Naive thymus-derived CD4-positive, alpha-beta T cell (primary cell): ENCODE measurements around the gene PLA2G15. TPM values are rescaled to one million over a fixed set of nuclear protein-coding genes. Genes with fewer than 3 reads are reported as not detected.

ENCODE experiments used
- ATAC-seq: fragments of 150-1000 bp; cut with Tn5 transposase; 2 replicates; pipeline ENCODE4 v1.10.0; 2021; ENCODE audit warnings: mild to moderate bottlenecking, moderate library complexity
- CTCF ChIA-PET: fragments of 350-600 bp; sonication (Branson Sonifier 250); formaldehyde crosslinking; loops from one replicate; lab custom pipeline; 2021; ENCODE audit warnings: antibody characterized with exemption; lab: Charles Lee
- POLR2A ChIA-PET: fragments of 350-600 bp; sonication (Branson Sonifier 250); formaldehyde crosslinking; loops from one replicate; lab custom pipeline; 2021; ENCODE audit warnings: antibody characterized with exemption, inconsistent platforms; lab: Charles Lee
- DNase-seq, 9 donors: peaks; one replicate each; pipeline versions ENCODE4 v3.0.0 to v3.0.0-alpha.2; 2020 to 2022; ENCODE audit warnings: mixed read lengths in 1 of 9
- H3K27ac ChIP-seq: one replicate; pipeline ENCODE4 v1.7.0; 2013; ENCODE audit warnings: mild to moderate bottlenecking, low read depth, low read length, moderate library complexity
- H3K27me3 ChIP-seq, 2 donors: one replicate each; pipeline ENCODE4 v1.7.0; 2013; ENCODE audit warnings: low read length in 2 of 2, mild to moderate bottlenecking in 2 of 2, moderate library complexity in 2 of 2; ENCODE audit not compliant: control insufficient read depth in 2 of 2, insufficient read depth in 2 of 2
- H3K36me3 ChIP-seq, 3 experiments: 1 replicate in 2 of 3; 2 replicates in 1 of 3; pipeline ENCODE4 v1.7.0; 2013; ENCODE audit warnings: low read length in 3 of 3, mild to moderate bottlenecking in 3 of 3, moderate library complexity in 1 of 3; ENCODE audit not compliant: insufficient read depth in 3 of 3, control insufficient read depth in 2 of 3
- H3K4me1 ChIP-seq, 2 donors: one replicate each; pipeline ENCODE4 v1.7.0; 2013; ENCODE audit warnings: low read length in 2 of 2, mild to moderate bottlenecking in 2 of 2, moderate library complexity in 1 of 2; ENCODE audit not compliant: control insufficient read depth in 2 of 2, insufficient read depth in 2 of 2
- H3K4me3 ChIP-seq: 2 replicates; pipeline ENCODE4 v1.7.0; 2013; ENCODE audit warnings: mild to moderate bottlenecking, low read length
- H3K9me3 ChIP-seq, 3 experiments: 1 replicate in 2 of 3; 2 replicates in 1 of 3; pipeline ENCODE4 v1.7.0; 2013; ENCODE audit warnings: low read length in 3 of 3; ENCODE audit not compliant: control insufficient read depth in 2 of 3
- H3K27ac Mint-ChIP-seq, 9 donors: one replicate each; pipeline ENCODE4 v1.8.0; 2020 to 2022; ENCODE audit warnings: mixed read lengths in 9 of 9, mild to moderate bottlenecking in 8 of 9, moderate library complexity in 5 of 9, inconsistent platforms in 2 of 9
- H3K27me3 Mint-ChIP-seq, 5 donors: one replicate each; pipeline ENCODE4 v1.8.0; 2021 to 2022; ENCODE audit warnings: mixed read lengths in 5 of 5, mild to moderate bottlenecking in 1 of 5
- H3K36me3 Mint-ChIP-seq, 5 donors: one replicate each; pipeline ENCODE4 v1.8.0; 2020 to 2022; ENCODE audit warnings: mixed read lengths in 5 of 5, mild to moderate bottlenecking in 3 of 5, inconsistent platforms in 1 of 5
- H3K4me1 Mint-ChIP-seq, 7 donors: one replicate each; pipeline ENCODE4 v1.8.0; 2020 to 2022; ENCODE audit warnings: mixed read lengths in 7 of 7, mild to moderate bottlenecking in 3 of 7, inconsistent platforms in 1 of 7
- H3K4me3 Mint-ChIP-seq, 10 donors: one replicate each; pipeline ENCODE4 v1.8.0; 2020 to 2022; ENCODE audit warnings: mild to moderate bottlenecking in 10 of 10, mixed read lengths in 10 of 10, moderate library complexity in 6 of 10, inconsistent platforms in 2 of 10
- H3K9me3 Mint-ChIP-seq, 11 donors: one replicate each; pipeline ENCODE4 v1.8.0; 2020 to 2022; ENCODE audit warnings: mixed read lengths in 11 of 11, mild to moderate bottlenecking in 4 of 11, inconsistent platforms in 1 of 11, moderate library complexity in 1 of 11
- intact Hi-C, 2 donors: fragments of 100-400 bp; cut with micrococcal nuclease; formaldehyde crosslinking; loops; one replicate each; pipeline ENCODE4 v1.15.1; 2023
- polyA plus RNA-seq, 2 donors: library from polyadenylated mRNA; unstranded; fragments of 300-500 nt; fragmentation: Illumina TruSeq; gene quantifications; one replicate each; pipeline ENCODE4 v1.2.3, GENCODE V29; 2021
- total RNA-seq, 6 experiments: library from RNA in 5 of 6; stranded (reverse) in 5 of 6; gene quantifications; 1 replicate in 5 of 6; 2 replicates in 1 of 6; pipeline ENCODE4 v1.2.3 and lab custom pipeline; 2021 to 2026

The PLA2G15 gene
- total and polyA plus RNA-seq, 7 experiments from 2014 or later = 6.8 to 16.8 (median 9.9) TPM

GRCh38 chr16:68250951-68251350 is 5.8 kb downstream of the PLA2G15 start:
- H3K27ac Mint-ChIP-seq = peak overlapping the region in 1 of 9 donors; percentile 36
- DNase-seq (no peak), ATAC-seq (no peak)
- Histone ChIP-seq H3K4me1 (peaks cover under 1 to 1% of the 10 kb centered on the region in 2 donors), H3K36me3 (peaks cover 0 to 61% (median 5%) of the 10 kb centered on the region in 3 experiments), H3K27ac (no peak overlapping the region), H3K4me3 (no peak overlapping the region), H3K27me3 (no peaks in the 10 kb centered on the region), H3K9me3 (no peaks in the 10 kb centered on the region)
- H3K4me1 Mint-ChIP-seq = peaks cover 8 to 21% (median 17%) of the 10 kb centered on the region in 7 donors
- ChIA-PET CTCF (no interaction called here), POLR2A (interaction anchor here (0.7 to 0.8 kb wide), 2 partner anchors 37 to 39 kb away, joined by 3 to 4 read pairs; no protein-coding TSS in a partner anchor)
- H3K36me3 Mint-ChIP-seq = peaks cover 0 to 23% (median 6%) of the 10 kb centered on the region in 5 donors
- H3K9me3 Mint-ChIP-seq = peaks cover 0 to 2% (median 0%) of the 10 kb centered on the region in 11 donors
- no peaks in the 10 kb centered on the region for H3K27me3 Mint-ChIP-seq
- intact Hi-C loops = no loop called here
- H3K4me3 Mint-ChIP-seq = no peak overlapping the region

- POLR2A ChIA-PET = interaction anchor here (0.7 to 1.1 kb wide), 2 partner anchors 9 to 38 kb away, joined by 3 to 4 read pairs; no protein-coding TSS in a partner anchor
- no peaks in the 10 kb centered on the region for H3K27me3 ChIP-seq
- H3K4me3 Mint-ChIP-seq = no peak overlapping the region
- peaks cover 0 to 64% (median 5%) of the 10 kb centered on the region in 3 experiments for H3K36me3 ChIP-seq
- no peaks in the 10 kb centered on the region for H3K9me3 ChIP-seq
- H3K36me3 Mint-ChIP-seq = peaks cover 0 to 24% (median 8%) of the 10 kb centered on the region in 5 donors
- no peak for DNase-seq
- no peak for ATAC-seq
- intact Hi-C loops = no loop called here
- CTCF ChIA-PET = interaction anchor here (1.1 to 2.0 kb wide), 2 partner anchors 10 to 77 kb away, joined by 3 to 7 read pairs; no protein-coding TSS in a partner anchor
- H3K4me1 Mint-ChIP-seq = peaks cover 0 to 12% (median 8%) of the 10 kb centered on the region in 7 donors
- H3K9me3 Mint-ChIP-seq = peaks cover 0 to 2% (median 0%) of the 10 kb centered on the region in 11 donors
- peak overlapping the region in 3 of 9 donors; percentile 1 to 76 (median 13) for H3K27ac Mint-ChIP-seq
- no peak overlapping the region for H3K4me3 ChIP-seq
- H3K27ac ChIP-seq = no peak overlapping the region
- no peaks in the 10 kb centered on the region for H3K4me1 ChIP-seq
- no peaks in the 10 kb centered on the region for H3K27me3 Mint-ChIP-seq
These were observed 6.7 kb downstream of the PLA2G15 start for GRCh38 chr16:68251832-68252231.

GRCh38 chr16:68252383-68252782 is 7.2 kb downstream of the PLA2G15 start:
- Mint-ChIP-seq H3K4me3 (no peak overlapping the region), H3K27me3 (no peaks in the 10 kb centered on the region), H3K4me1 (peaks cover 2 to 14% (median 9%) of the 10 kb centered on the region in 7 donors), H3K27ac (peak overlapping the region in 1 of 9 donors; percentile 44), H3K36me3 (peaks cover 0 to 24% (median 8%) of the 10 kb centered on the region in 5 donors), H3K9me3 (peaks cover 0 to 2% (median 0%) of the 10 kb centered on the region in 11 donors)
- CTCF ChIA-PET = interaction anchor here (1.1 to 2.0 kb wide), 2 partner anchors 9 to 77 kb away, joined by 3 to 7 read pairs; no protein-coding TSS in a partner anchor
- POLR2A ChIA-PET = interaction anchor here (1.1 kb wide), 1 partner anchor 9 kb away, joined by 3 read pairs; no protein-coding TSS in a partner anchor
- H3K9me3 ChIP-seq = no peaks in the 10 kb centered on the region
- H3K27ac ChIP-seq = no peak overlapping the region
- no peak overlapping the region for H3K4me3 ChIP-seq
- ATAC-seq (no peak), DNase-seq (no peak)
- H3K4me1 ChIP-seq = peaks cover 0 to under 1% of the 10 kb centered on the region in 2 donors
- H3K36me3 ChIP-seq = peaks cover 0 to 64% (median 5%) of the 10 kb centered on the region in 3 experiments
- intact Hi-C loops = no loop called here
- H3K27me3 ChIP-seq = no peaks in the 10 kb centered on the region

- Histone ChIP-seq H3K27me3 (no peaks in the 10 kb centered on the region), H3K27ac (no peak overlapping the region), H3K36me3 (peaks cover 0 to 63% (median 5%) of the 10 kb centered on the region in 3 experiments), H3K4me1 (peaks cover 0 to 6% of the 10 kb centered on the region in 2 donors), H3K4me3 (no peak overlapping the region), H3K9me3 (no peaks in the 10 kb centered on the region)
- peak overlapping the region in 1 of 9 donors; percentile 8 for H3K27ac Mint-ChIP-seq
- H3K4me1 Mint-ChIP-seq = peaks cover 4 to 17% (median 10%) of the 10 kb centered on the region in 7 donors
- ATAC-seq = no peak
- intact Hi-C loops = no loop called here
- H3K9me3 Mint-ChIP-seq = peaks cover 0 to 2% (median 0%) of the 10 kb centered on the region in 11 donors
- ChIA-PET CTCF (no interaction called here), POLR2A (interaction anchor here (0.7 kb wide), 1 partner anchor 115 kb away, joined by 3 read pairs; no protein-coding TSS in a partner anchor)
- no peak for DNase-seq
- no peak overlapping the region for H3K4me3 Mint-ChIP-seq
- peaks cover 0 to 31% (median 8%) of the 10 kb centered on the region in 5 donors for H3K36me3 Mint-ChIP-seq
- no peaks in the 10 kb centered on the region for H3K27me3 Mint-ChIP-seq
These were observed 8.5 kb downstream of the PLA2G15 start for GRCh38 chr16:68253721-68254120.

GRCh38 chr16:68255712-68256111 is 10.5 kb downstream of the PLA2G15 start:
- peaks cover 0 to 26% (median 3%) of the 10 kb centered on the region in 5 donors for H3K36me3 Mint-ChIP-seq

GRCh38 chr16:68257251-68257905 is 12.2 kb downstream of the PLA2G15 start:
- Mint-ChIP-seq H3K27ac (peak overlapping the region in 8 of 9 donors; percentile 1 to 80 (median 48)), H3K27me3 (no peaks in the 10 kb centered on the region), H3K36me3 (peaks cover 0 to 19% (median 0%) of the 10 kb centered on the region in 5 donors), H3K4me1 (peaks cover 4 to 26% (median 20%) of the 10 kb centered on the region in 7 donors), H3K4me3 (no peak overlapping the region), H3K9me3 (no peaks in the 10 kb centered on the region)
- Histone ChIP-seq H3K4me3 (no peak overlapping the region), H3K27ac (no peak overlapping the region), H3K9me3 (no peaks in the 10 kb centered on the region), H3K36me3 (peaks cover 0 to 54% (median 5%) of the 10 kb centered on the region in 3 experiments), H3K27me3 (no peaks in the 10 kb centered on the region), H3K4me1 (peaks cover 0 to 16% of the 10 kb centered on the region in 2 donors)
- intact Hi-C loops = loop anchor here in 1 of 2 donors (1.0 kb wide), 1 partner anchor 71 kb away; no protein-coding TSS in a partner anchor
- DNase-seq = peak in 5 of 9 donors; percentile 49 to 65 (median 53)
- CTCF ChIA-PET = interaction anchor here (0.6 to 9.0 kb wide), 3 partner anchors 26 to 977 kb away, joined by 5 to 317 read pairs (median 224); no protein-coding TSS in a partner anchor
- peak; percentile 47 for ATAC-seq
- POLR2A ChIA-PET = interaction anchor here (0.9 to 25.4 kb wide), 4 partner anchors 13 to 72 kb away, joined by 3 to 531 read pairs (median 3); partner anchors contain the start of gene PLA2G15

More at GRCh38 chr16:68255712-68256111, 10.5 kb downstream of the PLA2G15 start:
- H3K27ac ChIP-seq = no peak overlapping the region
- H3K27ac Mint-ChIP-seq = no peak overlapping the region
- H3K4me1 Mint-ChIP-seq = peaks cover 4 to 13% (median 8%) of the 10 kb centered on the region in 7 donors
- H3K4me3 ChIP-seq = no peak overlapping the region
- no peak for DNase-seq
- ChIA-PET POLR2A (no interaction called here), CTCF (no interaction called here)
- H3K36me3 ChIP-seq = peaks cover 0 to 67% (median 5%) of the 10 kb centered on the region in 3 experiments
- H3K27me3 ChIP-seq = no peaks in the 10 kb centered on the region
- H3K9me3 ChIP-seq = no peaks in the 10 kb centered on the region
- no peak for ATAC-seq
- intact Hi-C loops = no loop called here
- no peaks in the 10 kb centered on the region for H3K9me3 Mint-ChIP-seq
- H3K4me3 Mint-ChIP-seq = no peak overlapping the region
- peaks cover 0 to 6% of the 10 kb centered on the region in 2 donors for H3K4me1 ChIP-seq
- H3K27me3 Mint-ChIP-seq = no peaks in the 10 kb centered on the region
